DOHH2 (cell line): Measurements from ENCODE around the gene C16orf90.

Source experiments
- H3F3A ChIP-seq: fragments of 200-600 bp; sonication (generic), shearing (Covaris generic); 2 replicates; pipeline ENCODE4 v1.6.0; 2016; ENCODE audit warnings: antibody characterized with exemption, mild to moderate bottlenecking; ENCODE audit not compliant: control insufficient read depth, insufficient read depth
- H3K27ac ChIP-seq: fragments of 200-600 bp; sonication (generic); 2 replicates; pipeline ENCODE4 v1.5.1; 2014; ENCODE audit warnings: low read depth, mild to moderate bottlenecking, low read length, moderate library complexity
- H3K27me3 ChIP-seq: fragments of 200-600 bp; sonication (generic); 2 replicates; pipeline ENCODE4 v1.6.1; 2014; ENCODE audit warnings: mild to moderate bottlenecking, low read length, mixed read lengths; ENCODE audit not compliant: control insufficient read depth
- H3K36me3 ChIP-seq: fragments of 200-600 bp; sonication (generic); 2 replicates; pipeline ENCODE4 v1.6.1; 2014; ENCODE audit warnings: mild to moderate bottlenecking, low read length, moderate library complexity, mixed read lengths; ENCODE audit not compliant: control insufficient read depth
- H3K4me1 ChIP-seq: fragments of 200-600 bp; sonication (generic); 2 replicates; pipeline ENCODE4 v1.6.1; 2014; ENCODE audit warnings: mild to moderate bottlenecking, low read length, mixed read lengths; ENCODE audit not compliant: control insufficient read depth
- H3K4me2 ChIP-seq: fragments of 200-600 bp; sonication (generic); 2 replicates; pipeline ENCODE4 v1.6.0; 2014; ENCODE audit warnings: mild to moderate bottlenecking, low read length, moderate library complexity
- H3K4me3 ChIP-seq: fragments of 200-600 bp; sonication (generic); 2 replicates; pipeline ENCODE4 v1.5.1; 2014; ENCODE audit warnings: mild to moderate bottlenecking, low read length, mixed read lengths
- H3K79me2 ChIP-seq: fragments of 200-600 bp; sonication (generic); 2 replicates; pipeline ENCODE4 v1.6.1; 2014; ENCODE audit warnings: mild to moderate bottlenecking, low read length, mixed read lengths; ENCODE audit not compliant: control insufficient read depth
- H3K9me2 ChIP-seq: fragments of 200-600 bp; sonication (generic); replicated peaks from 2 replicates; pipeline ENCODE4 v1.6.1; 2014; ENCODE audit warnings: mild to moderate bottlenecking, low read length, mixed read lengths; ENCODE audit not compliant: control insufficient read depth
- H3K9me3 ChIP-seq: fragments of 200-600 bp; sonication (generic); 2 replicates; pipeline ENCODE4 v1.6.1; 2014; ENCODE audit warnings: antibody characterized with exemption, low read length, mixed read lengths; ENCODE audit not compliant: control insufficient read depth, insufficient read depth
- H4K20me1 ChIP-seq: fragments of 200-600 bp; sonication (generic); 2 replicates; pipeline ENCODE4 v1.6.0; 2014; ENCODE audit warnings: low read depth, mild to moderate bottlenecking, antibody characterized with exemption, low read length, moderate library complexity; ENCODE audit not compliant: control insufficient read depth, insufficient read depth
- EZH2phosphoT487 ChIP-seq: fragments of 200-600 bp; sonication (generic); IDR thresholded peaks from 2 replicates; pipeline ENCODE4 v1.6.1; 2017; ENCODE audit warnings: borderline replicate concordance, mild to moderate bottlenecking, antibody characterized with exemption, low read length, moderate library complexity, mixed read lengths
- TF ChIP-seq, protein P1 (sequence below): fragments of 200-600 bp; sonication (generic); IDR thresholded peaks from one replicate; pipeline ENCODE4 v1.5.1; 2014; ENCODE audit warnings: antibody characterized with exemption, mild to moderate bottlenecking, low read depth, low read length; ENCODE audit not compliant: poor library complexity, severe bottlenecking

C16orf90 gene

GRCh38 chr16:3469736-3470135 is 25.6 kb downstream of the C16orf90 start:
- Histone ChIP-seq H3K9me3 (peaks cover 17% of the 10 kb centered on the region; the same call in 1 of the 2 replicates), H3K27me3 (no peaks in the 10 kb centered on the region), H3K4me3 (no peak overlapping the region), H3K9me2 (no peaks in the 10 kb centered on the region), H3K4me1 (no peaks in the 10 kb centered on the region), H3K27ac (no peak overlapping the region), H3K79me2 (peaks cover 97% of the 10 kb centered on the region), H3F3A (no peaks in the 10 kb centered on the region), H3K36me3 (peaks cover 24% of the 10 kb centered on the region), H3K4me2 (no peak overlapping the region), H4K20me1 (no peaks in the 10 kb centered on the region)
- TF ChIP-seq, protein P1, sequence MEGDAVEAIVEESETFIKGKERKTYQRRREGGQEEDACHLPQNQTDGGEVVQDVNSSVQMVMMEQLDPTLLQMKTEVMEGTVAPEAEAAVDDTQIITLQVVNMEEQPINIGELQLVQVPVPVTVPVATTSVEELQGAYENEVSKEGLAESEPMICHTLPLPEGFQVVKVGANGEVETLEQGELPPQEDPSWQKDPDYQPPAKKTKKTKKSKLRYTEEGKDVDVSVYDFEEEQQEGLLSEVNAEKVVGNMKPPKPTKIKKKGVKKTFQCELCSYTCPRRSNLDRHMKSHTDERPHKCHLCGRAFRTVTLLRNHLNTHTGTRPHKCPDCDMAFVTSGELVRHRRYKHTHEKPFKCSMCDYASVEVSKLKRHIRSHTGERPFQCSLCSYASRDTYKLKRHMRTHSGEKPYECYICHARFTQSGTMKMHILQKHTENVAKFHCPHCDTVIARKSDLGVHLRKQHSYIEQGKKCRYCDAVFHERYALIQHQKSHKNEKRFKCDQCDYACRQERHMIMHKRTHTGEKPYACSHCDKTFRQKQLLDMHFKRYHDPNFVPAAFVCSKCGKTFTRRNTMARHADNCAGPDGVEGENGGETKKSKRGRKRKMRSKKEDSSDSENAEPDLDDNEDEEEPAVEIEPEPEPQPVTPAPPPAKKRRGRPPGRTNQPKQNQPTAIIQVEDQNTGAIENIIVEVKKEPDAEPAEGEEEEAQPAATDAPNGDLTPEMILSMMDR: no peak
- TF ChIP-seq EZH2phosphoT487: no peak

DNA sequence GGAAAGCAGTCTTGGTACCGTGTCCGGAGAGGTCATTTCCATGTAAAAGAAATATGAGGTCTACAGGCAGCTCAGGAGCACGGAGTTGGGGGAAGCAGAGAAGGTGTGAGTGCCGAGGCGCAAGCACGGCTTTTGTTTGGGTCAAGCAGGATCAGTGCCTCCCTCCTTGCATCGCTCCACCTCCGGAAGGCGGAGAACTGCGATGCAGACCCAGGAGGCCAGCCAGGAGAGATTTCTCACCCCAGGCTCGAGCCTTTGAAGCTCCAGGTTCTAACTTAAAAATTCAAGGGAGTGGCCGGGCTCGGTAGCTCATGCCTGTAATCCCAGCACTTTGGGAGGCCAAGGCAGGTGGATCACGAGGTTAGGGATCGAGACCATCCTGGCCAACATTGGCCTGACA is 26.8 kb downstream of the C16orf90 start:
- H3K4me3 ChIP-seq: no peak overlapping the region
- TF ChIP-seq, protein P1: no peak
- no peak for TF ChIP-seq EZH2phosphoT487
- H3K9me2 ChIP-seq: no peaks in the 10 kb centered on the region
- no peaks in the 10 kb centered on the region for H3K4me1 ChIP-seq
- H3K27ac ChIP-seq: no peak overlapping the region
- no peaks in the 10 kb centered on the region for H3F3A ChIP-seq
- peaks cover 17% of the 10 kb centered on the region; the same call in 1 of the 2 replicates for H3K9me3 ChIP-seq
- no peaks in the 10 kb centered on the region for H3K27me3 ChIP-seq
- H3K79me2 ChIP-seq: peaks cover 97% of the 10 kb centered on the region
- peaks cover 24% of the 10 kb centered on the region for H3K36me3 ChIP-seq
- H3K4me2 ChIP-seq: no peak overlapping the region
- no peaks in the 10 kb centered on the region for H4K20me1 ChIP-seq

- peaks cover 13% of the 10 kb centered on the region; the same call in 1 of the 2 replicates for H3K9me3 ChIP-seq
- H3K27me3 ChIP-seq: no peaks in the 10 kb centered on the region
- H3K79me2 ChIP-seq: peaks cover 97% of the 10 kb centered on the region
- peaks cover 20% of the 10 kb centered on the region for H3K36me3 ChIP-seq
- no peaks in the 10 kb centered on the region for H3K9me2 ChIP-seq
- no peaks in the 10 kb centered on the region for H4K20me1 ChIP-seq
- TF ChIP-seq, protein P1: no peak
- no peak for TF ChIP-seq EZH2phosphoT487
- no peak overlapping the region for H3K4me3 ChIP-seq
- no peak overlapping the region for H3K27ac ChIP-seq
- no peak overlapping the region for H3K4me2 ChIP-seq
- H3K4me1 ChIP-seq: no peaks in the 10 kb centered on the region
- H3F3A ChIP-seq: no peaks in the 10 kb centered on the region
These were observed 27.4 kb downstream of the C16orf90 start for GRCh38 chr16:3467921-3468320.
